ENCODE measurements around the gene RPS19.

- TF ChIP-seq POLR2AphosphoS5 (IDR thresholded peaks at IDR 0.05) (no peak), RAD21 (conservative IDR thresholded peaks at IDR 0.05) (no peak), CTCF (IDR thresholded peaks at IDR 0.05; ENCODE audit: poor library complexity, severe bottlenecking) (no peak), TAF1 (IDR thresholded peaks at IDR 0.05; ENCODE audit: low read depth) (no peak), EP300 (conservative IDR thresholded peaks at IDR 0.05; ENCODE audit: poor library complexity, severe bottlenecking) (no peak)
These were observed 61.0 kb downstream of the RPS19 start for GRCh38 chr19:41920882-41921576.
